Measurements from ENCODE around the gene GPATCH3. TPM values are rescaled to one million over a fixed set of nuclear protein-coding genes. Genes with fewer than 3 reads are reported as not detected.

Gene GPATCH3
- total and polyA plus RNA-seq, 2 of the 4 experiments (the other 2 are of a cell fraction) = 5.2 to 8.0 TPM

DNA sequence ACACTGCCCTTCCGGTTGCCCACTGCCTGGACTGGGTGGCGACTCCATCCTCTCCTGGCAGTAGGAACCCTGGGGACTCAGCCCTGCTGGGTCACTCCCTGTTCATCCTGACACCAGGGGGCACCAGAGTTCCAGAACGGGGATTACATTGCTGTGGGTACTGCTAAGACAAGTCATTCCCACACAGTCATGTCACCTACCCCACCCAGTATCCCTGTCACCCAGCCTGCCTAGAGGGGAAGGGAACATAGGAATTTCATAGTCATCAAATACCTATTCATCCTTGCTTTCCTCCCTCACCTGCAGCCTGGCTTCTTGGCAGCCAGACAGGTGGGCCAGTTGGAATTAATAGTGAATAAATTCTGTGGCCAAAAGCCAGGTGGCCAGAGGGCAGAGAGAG, 47.1 kb downstream of the GPATCH3 start:
- in situ Hi-C loops (cut with MboI; ENCODE audit: low sequenced_read_pairs) (no loop called here), intact Hi-C loops (cut with micrococcal nuclease) (loop anchor here (1.0 kb wide), 1 partner anchor 25 kb away; no protein-coding TSS in a partner anchor), dilution Hi-C loops (cut with HindIII; ENCODE audit: low sequenced_read_pairs, unreplicated experiment) (no loop called here)

More for the DNA sequence above, 47.1 kb downstream of the GPATCH3 start:
- Histone ChIP-seq H3K4me2 (ENCODE audit: low read depth, low read length) (no peak overlapping the region), H2BK20ac (ENCODE audit: low read depth, low read length) (no peak overlapping the region), H2BK5ac (ENCODE audit: low read depth, low read length, poor library complexity, severe bottlenecking) (no peak overlapping the region), H4K91ac (ENCODE audit: insufficient read depth, low read depth, low read length) (no peak overlapping the region), H3K14ac (replicated peaks; ENCODE audit: low read depth, low read length) (no peak overlapping the region), H3K56ac (ENCODE audit: extremely low read depth, insufficient read depth, low read length) (no peak overlapping the region), H2AFZ (replicated peaks; ENCODE audit: low read length, poor library complexity) (peak overlapping the region; percentile 8), H3K27ac (ENCODE audit: insufficient read depth, low read length) (no peak overlapping the region), H3K79me1 (ENCODE audit: low read depth in 1 of 2, low read length in 2 of 2) (peaks cover 0 to 9% of the 10 kb centered on the region in 2 experiments; a peak in 1 of 4 replicates), H2AK5ac (ENCODE audit: low read depth, low read length) (peak overlapping the region; percentile 59; the same call in 1 of the 2 replicates), H3K4me1 (ENCODE audit: control insufficient read depth, insufficient read depth, low read length) (peaks cover 10% of the 10 kb centered on the region), H3K23ac (ENCODE audit: low read depth, low read length) (no peak overlapping the region), H3K18ac (ENCODE audit: low read depth, low read length) (no peak overlapping the region), H3K36me3 (ENCODE audit: control insufficient read depth, insufficient read depth, low read length) (peaks cover 58% of the 10 kb centered on the region), H2BK15ac (ENCODE audit: low read depth, low read length) (no peak overlapping the region), H4K20me1 (ENCODE audit: insufficient read depth, low read length) (peaks cover 8% of the 10 kb centered on the region; the same call in 1 of the 2 replicates), H2AK9ac (replicated peaks; ENCODE audit: low read depth, low read length, poor library complexity) (peak overlapping the region; percentile 2), H3K9me1 (ENCODE audit: insufficient read depth, low read length) (peaks cover 5% of the 10 kb centered on the region; the same call in 1 of the 2 replicates), H3K9ac (ENCODE audit: low read depth, low read length) (no peak overlapping the region), H3K27me3 (ENCODE audit: control insufficient read depth, insufficient read depth, low read length) (no peaks in the 10 kb centered on the region), H4K8ac (ENCODE audit: low read depth in 2 of 2, low read length in 2 of 2) (no peak overlapping the region), H2BK120ac (ENCODE audit: low read depth, low read length) (no peak overlapping the region), H3K4ac (ENCODE audit: low read depth, low read length) (no peak overlapping the region), H3K9me3 (ENCODE audit: control insufficient read depth, insufficient read depth, low read length) (no peaks in the 10 kb centered on the region), H4K5ac (ENCODE audit: low read depth, low read length) (no peak overlapping the region), H3K4me3 (ENCODE audit: insufficient read depth, low read depth, low read length) (no peak overlapping the region)
- CTCF ChIA-PET = no interaction called here
- ATAC-seq (ENCODE audit: low read depth) = peak; percentile 87
- POLR2A ChIA-PET (ENCODE audit: unreplicated experiment) = interaction anchor here (0.5 kb wide), 1 partner anchor 63 kb away, joined by 5 read pairs; no protein-coding TSS in a partner anchor
- no peak for TF ChIP-seq MXI1 (IDR thresholded peaks at IDR 0.05; ENCODE audit: borderline replicate concordance, low read depth, low read length)
- TF ChIP-seq, protein P1, sequence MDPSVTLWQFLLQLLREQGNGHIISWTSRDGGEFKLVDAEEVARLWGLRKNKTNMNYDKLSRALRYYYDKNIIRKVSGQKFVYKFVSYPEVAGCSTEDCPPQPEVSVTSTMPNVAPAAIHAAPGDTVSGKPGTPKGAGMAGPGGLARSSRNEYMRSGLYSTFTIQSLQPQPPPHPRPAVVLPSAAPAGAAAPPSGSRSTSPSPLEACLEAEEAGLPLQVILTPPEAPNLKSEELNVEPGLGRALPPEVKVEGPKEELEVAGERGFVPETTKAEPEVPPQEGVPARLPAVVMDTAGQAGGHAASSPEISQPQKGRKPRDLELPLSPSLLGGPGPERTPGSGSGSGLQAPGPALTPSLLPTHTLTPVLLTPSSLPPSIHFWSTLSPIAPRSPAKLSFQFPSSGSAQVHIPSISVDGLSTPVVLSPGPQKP (IDR thresholded peaks at IDR 0.05; ENCODE audit: borderline replicate concordance, low read depth, low read length) = no peak
- TF ChIP-seq, protein P2, sequence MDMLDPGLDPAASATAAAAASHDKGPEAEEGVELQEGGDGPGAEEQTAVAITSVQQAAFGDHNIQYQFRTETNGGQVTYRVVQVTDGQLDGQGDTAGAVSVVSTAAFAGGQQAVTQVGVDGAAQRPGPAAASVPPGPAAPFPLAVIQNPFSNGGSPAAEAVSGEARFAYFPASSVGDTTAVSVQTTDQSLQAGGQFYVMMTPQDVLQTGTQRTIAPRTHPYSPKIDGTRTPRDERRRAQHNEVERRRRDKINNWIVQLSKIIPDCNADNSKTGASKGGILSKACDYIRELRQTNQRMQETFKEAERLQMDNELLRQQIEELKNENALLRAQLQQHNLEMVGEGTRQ (IDR thresholded peaks at IDR 0.05; ENCODE audit: low read depth, low read length) = no peak
- TF ChIP-seq NFE2L2 (IDR thresholded peaks at IDR 0.05; ENCODE audit: low read depth, low read length) = no peak
- peak; percentile 37; the same call in 1 of the 2 replicates for TF ChIP-seq MAFK (IDR thresholded peaks at IDR 0.05; ENCODE audit: low read depth, low read length)
- TF ChIP-seq POLR2A (IDR thresholded peaks at IDR 0.05; ENCODE audit: low read depth, low read length) = 0 out of 2 replicates have a peak, but pooled peaks have one; percentile 40
- 0 out of 2 replicates have a peak, but pooled peaks have one; percentile 4 for TF ChIP-seq CEBPB (IDR thresholded peaks at IDR 0.05; ENCODE audit: low read depth, low read length)
- peak; percentile 66 for TF ChIP-seq RCOR1 (IDR thresholded peaks at IDR 0.05; ENCODE audit: insufficient replicate concordance, low read length)
- no peak for TF ChIP-seq CHD1 (IDR thresholded peaks at IDR 0.05; ENCODE audit: low read depth, low read length)
- peak; percentile 91 for TF ChIP-seq SMC3 (IDR thresholded peaks at IDR 0.05; ENCODE audit: low read depth, low read length)
- peak; percentile 61; the same call in 1 of the 2 replicates for TF ChIP-seq MAZ (IDR thresholded peaks at IDR 0.05; ENCODE audit: borderline replicate concordance, low read depth, low read length)
- peak; percentile 86 for TF ChIP-seq RAD21 (IDR thresholded peaks at IDR 0.05; ENCODE audit: low read length)
- TF ChIP-seq FOS (IDR thresholded peaks at IDR 0.05; ENCODE audit: low read depth, low read length) = no peak
- TF ChIP-seq CTCF (conservative IDR thresholded peaks at IDR 0.05; ENCODE audit: low read depth, low read length) = peak; percentile 88
- TF ChIP-seq RFX5 (IDR thresholded peaks at IDR 0.05; ENCODE audit: low read depth, low read length) = no peak
- TF ChIP-seq BHLHE40 (IDR thresholded peaks at IDR 0.05; ENCODE audit: low read depth, low read length) = no peak
- no CpG with 5 or more reads among the region's 3 CpGs for WGBS, 2 experiments (ENCODE audit: extremely low coverage in 2 of 2, insufficient read length in 1 of 2)
- DNase-seq = peak; percentile 80
- BruUV-seq (replicated peaks) = no TSS peak

Data from IMR-90 (cell line).